Activated CD4-positive, alpha-beta T cell treated with anti-CD3 and anti-CD28 coated beads, Interleukin-2, amount 10 ng/mL, durations not matched to agents 7 days and 5 days (primary cell): ENCODE measurements around the gene IL34. TPM values are rescaled to one million over a fixed set of nuclear protein-coding genes. Genes with fewer than 3 reads are reported as not detected.

Experiments used
- CTCF ChIA-PET: fragments of 350-600 bp; sonication (Branson Sonifier 250); formaldehyde crosslinking; loops from one replicate; lab custom pipeline; 2021; ENCODE audit warnings: antibody characterized with exemption; lab: Charles Lee
- POLR2A ChIA-PET: fragments of 350-600 bp; sonication (Branson Sonifier 250); formaldehyde crosslinking; loops from one replicate; lab custom pipeline; 2021; ENCODE audit warnings: antibody characterized with exemption; lab: Charles Lee
- DNase-seq: peaks from one replicate; pipeline ENCODE4 v3.0.0-alpha.2; 2020
- H3K27ac Mint-ChIP-seq: one replicate; pipeline ENCODE4 v1.8.0; 2021; ENCODE audit warnings: mild to moderate bottlenecking, moderate library complexity, mixed read lengths
- H3K27me3 Mint-ChIP-seq: one replicate; pipeline ENCODE4 v1.8.0; 2021; ENCODE audit warnings: mixed read lengths
- H3K36me3 Mint-ChIP-seq: one replicate; pipeline ENCODE4 v1.8.0; 2021; ENCODE audit warnings: low read depth, mixed read lengths
- H3K4me1 Mint-ChIP-seq: one replicate; pipeline ENCODE4 v1.8.0; 2021; ENCODE audit warnings: mixed read lengths
- H3K4me3 Mint-ChIP-seq: one replicate; pipeline ENCODE4 v1.8.0; 2021; ENCODE audit warnings: mild to moderate bottlenecking, moderate library complexity, mixed read lengths
- H3K9me3 Mint-ChIP-seq: one replicate; pipeline ENCODE4 v1.8.0; 2021; ENCODE audit warnings: mixed read lengths
- total RNA-seq, 2 experiments: library from RNA; stranded (reverse); gene quantifications; one replicate each; pipeline ENCODE4 v1.2.3, GENCODE V29; 2021

IL34 gene
- total RNA-seq, 2 experiments from 2014 or later, result not detected

DNA sequence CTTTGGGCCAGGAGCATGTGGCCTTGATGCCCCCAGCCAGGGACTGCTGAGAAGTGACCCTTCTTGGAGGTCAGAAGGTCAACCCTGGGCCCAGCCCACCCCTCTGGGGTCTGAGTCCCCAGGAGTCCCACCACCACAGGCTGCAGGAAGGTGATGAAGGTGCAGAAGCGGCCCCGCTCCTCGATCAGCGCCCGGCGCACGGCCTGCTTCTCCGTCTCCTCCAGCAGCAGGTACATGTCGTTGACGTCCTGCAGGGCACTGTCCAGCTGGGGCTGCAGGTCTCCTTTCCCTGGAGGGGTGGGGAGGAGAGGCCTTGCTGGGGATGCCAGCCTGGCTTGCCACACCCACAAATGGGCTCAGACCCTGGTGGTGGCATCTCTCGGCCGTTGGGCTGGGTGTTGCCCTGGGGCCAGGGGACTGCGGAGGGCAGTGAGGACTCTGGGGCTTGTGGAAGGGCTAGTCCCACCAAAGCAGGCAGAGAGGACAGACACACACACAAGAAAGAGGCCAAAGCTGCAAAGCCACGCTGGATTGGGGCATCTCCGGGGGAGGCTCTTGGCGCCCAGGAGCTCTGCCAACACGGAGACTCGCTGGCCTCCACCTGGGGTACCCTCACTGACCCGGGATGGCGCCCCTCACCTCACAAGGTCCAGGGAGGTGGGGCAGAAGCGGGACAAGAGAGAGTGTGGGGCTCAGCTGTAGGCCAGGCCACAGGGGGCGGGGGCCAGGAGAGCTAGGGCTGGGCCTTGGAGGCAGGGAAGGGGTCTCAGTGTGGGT, 31.9 kb downstream of the IL34 start:
- CTCF ChIA-PET, result interaction anchor here (0.9 to 3.4 kb wide), 6 partner anchors 12 to 92 kb away, joined by 3 to 11 read pairs (median 4); no protein-coding TSS in a partner anchor
- Mint-ChIP-seq H3K27me3 (peaks cover 2% of the 10 kb centered on the region), H3K36me3 (no peaks in the 10 kb centered on the region), H3K27ac (no peak overlapping the region), H3K4me3 (no peak overlapping the region), H3K9me3 (no peaks in the 10 kb centered on the region), H3K4me1 (peaks cover 12% of the 10 kb centered on the region)
- POLR2A ChIA-PET, result no interaction called here
- DNase-seq, result no peak

DNA sequence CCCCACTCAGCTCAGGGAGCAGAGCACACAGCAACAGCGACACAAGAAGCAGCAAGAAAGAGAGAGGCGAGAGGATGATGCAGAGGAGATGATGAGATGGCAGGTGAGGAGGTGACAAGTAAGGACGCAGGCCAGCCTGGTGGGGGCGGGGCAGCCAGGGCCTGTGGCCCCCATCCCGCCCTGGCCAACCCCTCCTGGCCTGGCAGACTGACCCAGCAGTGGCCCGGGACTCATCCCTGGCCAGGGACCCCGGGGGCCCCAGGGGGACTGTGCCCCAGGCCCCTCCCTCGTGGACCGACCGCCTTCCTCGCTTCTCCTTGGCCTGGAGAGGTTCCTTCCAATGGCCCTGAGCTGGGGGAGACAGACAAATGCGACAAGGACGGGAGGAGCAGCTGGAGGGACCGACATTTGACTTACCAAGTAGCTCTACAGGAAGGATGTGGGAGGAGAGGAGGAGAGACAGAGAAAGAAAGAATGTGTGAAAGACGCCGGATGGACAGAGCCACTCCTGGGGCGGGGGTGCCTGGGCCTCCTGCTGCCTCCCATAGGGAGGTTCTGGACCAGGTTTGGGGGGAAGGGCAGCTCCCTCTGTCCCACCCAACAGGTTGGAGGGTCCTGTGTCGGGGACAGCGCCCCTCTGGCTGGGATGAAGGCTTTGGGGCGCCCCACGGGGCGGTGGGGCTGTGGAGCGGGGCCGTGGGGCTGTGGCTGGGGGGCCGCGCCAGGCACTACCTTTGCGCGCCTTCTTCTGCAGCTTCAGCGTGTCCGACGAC, 32.7 kb downstream of the IL34 start:
- no peak overlapping the region for H3K4me3 Mint-ChIP-seq
- ChIA-PET POLR2A (no interaction called here), CTCF (interaction anchor here (0.8 to 3.4 kb wide), 10 partner anchors 11 to 92 kb away, joined by 3 to 11 read pairs (median 4); no protein-coding TSS in a partner anchor)
- no peaks in the 10 kb centered on the region for H3K9me3 Mint-ChIP-seq
- peaks cover 2% of the 10 kb centered on the region for H3K27me3 Mint-ChIP-seq
- no peaks in the 10 kb centered on the region for H3K36me3 Mint-ChIP-seq
- H3K4me1 Mint-ChIP-seq, result peaks cover 12% of the 10 kb centered on the region
- no peak for DNase-seq
- no peak overlapping the region for H3K27ac Mint-ChIP-seq

DNA sequence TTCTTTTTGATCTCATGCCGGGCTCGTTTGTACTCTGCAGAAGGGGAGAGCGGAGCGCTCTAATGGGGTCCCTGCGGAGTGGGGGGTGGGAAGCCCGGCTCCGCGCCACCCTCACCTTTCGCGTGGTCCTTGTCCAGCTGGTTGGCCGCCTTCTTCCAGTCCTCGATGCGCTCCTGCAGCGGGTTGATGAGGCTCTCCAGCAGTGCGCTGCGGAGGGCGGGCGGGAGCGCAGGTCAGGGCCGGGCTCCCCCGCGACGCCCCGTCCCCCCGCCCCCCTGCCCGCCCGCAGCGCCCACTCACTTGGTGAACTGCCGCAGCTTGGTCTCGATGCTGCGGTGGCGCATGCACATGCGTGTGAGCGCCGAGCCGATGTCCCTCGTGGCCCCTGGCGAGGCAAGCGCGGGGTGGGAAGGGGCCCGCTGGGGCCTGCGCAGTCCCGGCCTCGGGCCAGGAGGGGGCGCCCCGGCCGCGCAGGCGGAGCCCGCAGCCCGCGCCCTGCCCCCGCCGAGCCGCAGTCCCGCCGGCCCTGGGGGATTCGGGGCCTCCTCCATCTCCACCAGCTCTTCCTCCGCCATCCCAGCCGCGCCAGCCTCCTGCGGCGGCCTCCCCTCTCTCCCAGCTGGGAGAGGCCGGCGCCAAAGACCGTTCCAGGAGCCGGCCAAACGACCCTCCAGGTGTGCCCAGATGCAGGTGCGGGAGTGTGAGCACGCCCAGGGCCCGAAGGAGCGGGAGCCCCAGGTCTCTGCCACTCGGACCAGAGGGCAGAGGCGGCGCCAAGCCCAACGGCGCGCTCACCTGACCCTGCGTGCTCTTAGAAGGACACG, 33.5 kb downstream of the IL34 start:
- no peak overlapping the region for H3K27ac Mint-ChIP-seq
- H3K27me3 Mint-ChIP-seq, result peaks cover 4% of the 10 kb centered on the region
- H3K4me1 Mint-ChIP-seq, result peaks cover 12% of the 10 kb centered on the region
- H3K4me3 Mint-ChIP-seq, result no peak overlapping the region
- ChIA-PET CTCF (interaction anchor here (0.6 to 3.4 kb wide), 10 partner anchors 11 to 91 kb away, joined by 3 to 11 read pairs (median 4); no protein-coding TSS in a partner anchor), POLR2A (no interaction called here)
- DNase-seq, result no peak
- H3K36me3 Mint-ChIP-seq, result no peaks in the 10 kb centered on the region
- H3K9me3 Mint-ChIP-seq, result no peaks in the 10 kb centered on the region

DNA sequence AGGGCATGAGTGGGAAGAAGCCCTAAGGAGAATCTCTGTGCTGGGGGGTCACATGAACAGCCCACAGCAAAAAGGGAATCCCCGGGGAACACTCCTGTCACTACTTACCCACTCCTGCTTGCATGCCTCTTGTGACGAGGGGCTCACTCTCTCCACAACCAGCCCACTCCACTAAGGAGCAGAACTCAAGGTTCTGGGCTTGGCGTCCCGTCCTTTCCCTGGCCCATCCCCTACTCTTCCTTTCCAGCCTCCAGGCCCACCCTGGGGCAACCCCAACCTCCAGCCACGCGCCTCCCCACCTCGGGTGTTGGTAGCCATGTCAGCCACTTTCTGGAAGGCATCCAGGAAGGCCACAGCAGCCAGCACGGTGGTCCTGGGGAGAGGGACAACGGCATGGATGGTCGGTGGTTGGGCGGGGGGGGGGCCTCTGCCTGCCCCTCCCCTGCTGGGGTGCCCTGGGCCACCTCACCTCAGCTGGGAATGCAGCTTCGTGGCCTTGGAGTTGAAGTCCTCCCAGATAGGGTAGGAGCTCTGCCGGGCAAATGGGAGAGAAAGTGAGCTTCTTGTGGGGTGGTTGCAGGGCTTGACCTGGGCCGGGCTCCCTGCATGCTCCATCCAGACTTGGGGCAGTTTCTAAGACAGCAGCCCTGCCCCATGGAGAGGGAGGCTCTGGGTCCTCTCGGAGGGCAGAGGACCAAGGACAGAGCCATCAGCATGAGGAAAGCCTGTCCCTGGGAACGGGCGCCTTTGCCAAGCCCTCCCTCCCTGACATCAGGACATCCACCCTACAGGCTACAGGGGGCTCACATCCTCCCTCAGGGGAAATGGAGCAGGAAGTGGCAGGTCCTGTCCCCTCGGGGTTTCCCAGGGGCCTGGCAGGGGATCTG, 34.4 kb downstream of the IL34 start:
- H3K4me3 Mint-ChIP-seq, result no peak overlapping the region
- H3K9me3 Mint-ChIP-seq, result no peaks in the 10 kb centered on the region
- no peak for DNase-seq
- ChIA-PET CTCF (interaction anchor here (0.6 to 3.4 kb wide), 4 partner anchors 19 to 90 kb away, joined by 3 to 11 read pairs (median 4); no protein-coding TSS in a partner anchor), POLR2A (no interaction called here)
- H3K4me1 Mint-ChIP-seq, result peaks cover 12% of the 10 kb centered on the region
- H3K27me3 Mint-ChIP-seq, result peaks cover 9% of the 10 kb centered on the region
- peak overlapping the region; percentile 25 for H3K27ac Mint-ChIP-seq
- no peaks in the 10 kb centered on the region for H3K36me3 Mint-ChIP-seq

DNA sequence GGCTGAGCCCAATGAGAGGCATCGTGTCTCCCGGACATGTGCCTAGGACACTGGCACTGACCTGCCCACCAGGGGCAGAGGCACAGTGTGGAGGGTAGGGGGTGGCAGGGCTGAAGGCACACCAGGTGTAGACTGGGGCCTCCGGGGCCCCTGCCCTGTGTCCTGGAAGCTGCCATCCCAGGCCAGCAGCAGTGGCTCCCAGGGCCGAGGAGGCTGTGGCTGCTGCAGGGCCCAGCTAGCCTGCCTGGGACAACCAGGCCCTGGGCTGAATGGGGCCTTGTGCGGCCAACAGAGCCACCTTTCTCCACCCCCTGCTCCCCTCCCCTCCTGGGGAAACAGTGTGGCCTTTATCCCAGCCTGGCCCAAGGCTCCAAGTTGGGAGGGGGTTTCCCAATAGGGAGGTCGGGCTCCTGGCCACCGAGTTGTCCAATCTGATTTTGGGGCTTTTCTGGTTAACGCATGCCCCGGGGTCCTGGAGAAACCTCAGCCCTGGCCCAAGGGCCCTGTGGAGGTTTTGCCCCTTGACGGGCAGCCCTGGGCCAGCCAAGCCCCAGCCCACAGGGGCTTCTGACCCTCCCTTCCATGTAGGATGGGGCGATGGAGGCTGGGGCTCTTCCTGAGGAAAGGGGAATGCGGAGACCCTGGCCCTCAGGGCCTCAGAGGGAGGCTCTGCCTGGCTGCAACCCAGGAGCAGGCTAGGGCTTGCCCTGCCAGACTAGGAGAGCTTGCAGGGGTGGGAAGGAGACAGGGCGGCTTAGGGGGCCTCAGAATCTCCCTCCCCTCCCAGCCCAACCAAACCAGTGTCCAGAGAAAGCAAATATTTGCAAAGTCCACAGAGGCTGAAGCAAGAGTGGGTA, 35.3 kb downstream of the IL34 start:
- CTCF ChIA-PET, result interaction anchor here (0.6 to 3.4 kb wide), 3 partner anchors 36 to 89 kb away, joined by 3 to 11 read pairs (median 4); no protein-coding TSS in a partner anchor
- POLR2A ChIA-PET, result no interaction called here
- Mint-ChIP-seq H3K27me3 (peaks cover 12% of the 10 kb centered on the region), H3K27ac (no peak overlapping the region), H3K36me3 (no peaks in the 10 kb centered on the region), H3K9me3 (no peaks in the 10 kb centered on the region), H3K4me1 (peaks cover 16% of the 10 kb centered on the region), H3K4me3 (no peak overlapping the region)
- DNase-seq, result no peak

DNA sequence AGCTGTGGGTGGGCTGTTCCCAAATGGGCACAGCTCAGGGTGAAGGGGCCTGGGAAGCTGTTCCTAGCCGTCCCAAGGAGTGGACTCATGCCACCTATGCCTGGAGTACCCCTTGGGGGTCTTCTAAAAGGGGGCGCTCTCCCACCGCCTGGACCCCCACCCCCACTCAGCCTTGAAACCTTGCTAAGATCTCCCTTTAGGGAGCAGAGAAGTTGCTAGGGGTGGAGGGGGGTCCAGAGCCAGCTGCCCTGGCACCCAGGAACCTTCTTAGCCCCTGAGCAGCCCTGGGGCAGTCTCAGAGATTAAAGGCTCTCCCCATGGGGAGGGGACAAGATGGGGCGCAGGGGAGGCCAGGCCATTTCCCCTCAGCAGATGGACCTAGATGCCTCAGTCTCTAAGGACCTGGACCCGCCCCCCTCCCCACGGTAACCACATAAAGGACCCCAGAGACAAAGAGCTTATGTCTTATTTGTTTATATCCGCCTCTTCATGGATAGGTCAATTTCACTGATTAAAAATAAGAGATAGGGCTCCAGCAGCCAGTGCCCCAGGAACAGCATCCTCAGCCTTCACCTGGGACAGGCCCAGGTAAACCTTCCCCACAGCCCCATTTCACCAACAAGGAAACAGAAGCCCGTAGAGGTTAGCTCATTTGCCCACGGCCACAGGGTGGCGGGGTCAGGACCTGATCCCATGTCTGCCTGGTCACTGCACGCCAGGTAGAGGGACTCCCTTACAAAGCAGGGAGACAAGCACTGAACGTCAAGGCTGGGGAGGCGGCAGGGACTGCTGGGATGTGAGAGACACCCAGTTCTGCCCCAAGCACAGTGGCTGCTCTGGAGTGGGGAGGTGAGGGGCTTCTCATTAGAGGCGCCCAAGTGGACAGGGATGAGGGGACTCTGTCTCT, 36.1 kb downstream of the IL34 start:
- DNase-seq, result no peak
- Mint-ChIP-seq H3K36me3 (no peaks in the 10 kb centered on the region), H3K27me3 (peaks cover 13% of the 10 kb centered on the region), H3K9me3 (no peaks in the 10 kb centered on the region), H3K27ac (no peak overlapping the region), H3K4me1 (peaks cover 19% of the 10 kb centered on the region), H3K4me3 (no peak overlapping the region)
- CTCF ChIA-PET, result interaction anchor here (0.6 to 1.4 kb wide), 3 partner anchors 13 to 85 kb away, joined by 3 to 5 read pairs (median 4); no protein-coding TSS in a partner anchor
- POLR2A ChIA-PET, result no interaction called here

DNA sequence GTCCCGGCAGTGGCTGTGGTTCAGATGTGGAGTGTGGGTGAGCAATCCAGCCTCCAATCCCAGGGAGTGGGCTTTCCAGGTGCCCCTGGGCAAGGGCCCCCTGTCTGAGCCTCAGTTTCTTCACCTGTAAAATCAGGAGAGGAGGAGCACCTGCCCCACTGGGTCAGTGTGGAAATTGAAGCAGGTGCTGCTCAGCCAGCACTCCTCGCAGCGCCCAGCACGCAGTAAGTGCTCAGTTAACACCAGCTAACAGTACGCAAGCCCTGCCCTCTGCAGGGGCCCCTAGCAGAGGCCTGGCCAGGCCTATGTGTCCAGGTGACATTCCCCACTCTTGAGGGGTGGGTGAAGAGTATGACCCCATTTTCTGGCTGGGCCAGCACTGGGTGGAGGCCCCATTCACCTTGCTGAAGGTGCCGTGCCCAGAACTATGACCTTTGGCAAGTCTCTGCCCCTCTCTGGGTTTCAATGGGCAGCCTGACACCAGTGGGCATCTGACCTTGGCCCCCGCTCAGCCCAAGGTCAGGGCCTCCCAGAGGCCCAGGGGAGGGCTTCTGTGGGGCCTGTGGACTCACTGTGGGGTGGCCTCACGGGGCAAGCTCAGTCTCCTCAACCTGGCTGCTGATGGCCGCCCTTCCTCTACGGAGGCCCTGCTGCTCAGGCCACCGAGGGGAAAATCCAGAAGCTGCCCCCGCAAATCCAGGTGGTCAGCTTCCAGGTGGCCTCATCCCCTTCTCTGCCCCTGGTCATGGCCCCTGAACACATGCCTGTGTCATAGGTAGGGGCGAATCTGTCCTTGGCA, 37.0 kb downstream of the IL34 start:
- no peak for DNase-seq
- Mint-ChIP-seq H3K36me3 (no peaks in the 10 kb centered on the region), H3K4me1 (peaks cover 17% of the 10 kb centered on the region), H3K9me3 (no peaks in the 10 kb centered on the region), H3K27me3 (peaks cover 13% of the 10 kb centered on the region), H3K4me3 (no peak overlapping the region), H3K27ac (no peak overlapping the region)
- POLR2A ChIA-PET, result no interaction called here
- CTCF ChIA-PET, result interaction anchor here (0.6 to 1.4 kb wide), 3 partner anchors 14 to 84 kb away, joined by 3 to 5 read pairs (median 4); no protein-coding TSS in a partner anchor

DNA sequence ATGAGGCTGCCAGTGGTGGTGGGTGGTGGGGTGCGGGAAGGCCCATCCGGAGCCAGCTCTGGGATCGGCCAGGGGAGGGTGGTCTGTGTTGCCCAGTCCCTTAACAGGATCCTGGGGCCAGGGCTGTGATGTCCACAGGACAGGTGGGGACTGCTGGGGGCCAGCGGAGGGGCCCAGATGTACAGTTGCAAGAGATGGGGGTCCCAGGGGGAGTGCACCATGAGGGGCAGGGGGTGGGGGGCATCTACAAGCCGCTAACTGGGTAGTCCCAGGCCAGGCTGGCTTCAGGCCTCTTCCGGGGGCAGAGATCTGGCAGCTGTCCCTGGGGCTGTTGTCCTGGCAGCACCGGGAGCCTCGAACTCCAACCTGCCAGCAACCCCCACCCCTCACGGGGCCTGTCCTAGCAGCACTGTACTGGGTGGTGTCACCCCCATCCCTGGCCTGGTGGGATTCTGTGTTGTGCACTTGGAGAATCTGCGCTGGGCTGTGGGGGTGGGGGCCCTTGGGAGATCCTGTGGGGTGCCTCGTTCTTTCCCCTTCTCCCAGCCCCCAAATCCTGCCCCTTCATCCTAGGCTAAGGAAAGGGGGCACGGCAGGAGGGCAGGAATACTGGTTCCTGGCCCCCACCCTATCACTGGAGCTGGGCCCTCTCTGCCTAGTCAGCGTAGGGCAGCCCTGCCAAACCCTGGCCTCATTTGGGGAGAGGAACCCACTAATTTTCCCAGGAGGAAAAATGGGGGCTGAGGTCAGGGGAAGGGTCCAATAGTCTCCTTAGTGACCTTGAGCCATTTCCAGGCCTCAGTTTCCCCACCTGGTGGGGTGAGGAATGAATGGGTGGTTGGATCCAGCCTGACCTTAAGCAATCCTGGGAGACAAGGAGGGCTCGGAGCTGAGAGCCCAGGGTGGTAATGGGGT, 38.0 kb downstream of the IL34 start:
- H3K9me3 Mint-ChIP-seq, result no peaks in the 10 kb centered on the region
- CTCF ChIA-PET, result interaction anchor here (0.7 to 1.4 kb wide), 2 partner anchors 15 to 60 kb away, joined by 3 read pairs; no protein-coding TSS in a partner anchor
- peaks cover 13% of the 10 kb centered on the region for H3K27me3 Mint-ChIP-seq
- H3K36me3 Mint-ChIP-seq, result no peaks in the 10 kb centered on the region
- H3K4me3 Mint-ChIP-seq, result peak overlapping the region; percentile 56
- POLR2A ChIA-PET, result no interaction called here
- no peak for DNase-seq
- H3K27ac Mint-ChIP-seq, result no peak overlapping the region
- peaks cover 17% of the 10 kb centered on the region for H3K4me1 Mint-ChIP-seq
